ENCODE results near the gene ACKR3.

- TF ChIP-seq POLR2A (IDR thresholded peaks at IDR 0.05; ENCODE audit: low read depth, low read length) (no peak), POLR2AphosphoS5 (IDR thresholded peaks at IDR 0.05; ENCODE audit: low read depth, low read length) (no peak), TAF1 (IDR thresholded peaks at IDR 0.05; ENCODE audit: borderline replicate concordance, low read depth, low read length) (no peak)
These were observed 53.0 kb downstream of the ACKR3 start for GRCh38 chr2:236622660-236623059.
